ENCODE results near the gene CD27.
"Not testable (repeated sequence)": the region's sequence is repeated elsewhere in the genome, so short reads cannot be mapped to it uniquely, and the experiment has no call there.

DNA sequence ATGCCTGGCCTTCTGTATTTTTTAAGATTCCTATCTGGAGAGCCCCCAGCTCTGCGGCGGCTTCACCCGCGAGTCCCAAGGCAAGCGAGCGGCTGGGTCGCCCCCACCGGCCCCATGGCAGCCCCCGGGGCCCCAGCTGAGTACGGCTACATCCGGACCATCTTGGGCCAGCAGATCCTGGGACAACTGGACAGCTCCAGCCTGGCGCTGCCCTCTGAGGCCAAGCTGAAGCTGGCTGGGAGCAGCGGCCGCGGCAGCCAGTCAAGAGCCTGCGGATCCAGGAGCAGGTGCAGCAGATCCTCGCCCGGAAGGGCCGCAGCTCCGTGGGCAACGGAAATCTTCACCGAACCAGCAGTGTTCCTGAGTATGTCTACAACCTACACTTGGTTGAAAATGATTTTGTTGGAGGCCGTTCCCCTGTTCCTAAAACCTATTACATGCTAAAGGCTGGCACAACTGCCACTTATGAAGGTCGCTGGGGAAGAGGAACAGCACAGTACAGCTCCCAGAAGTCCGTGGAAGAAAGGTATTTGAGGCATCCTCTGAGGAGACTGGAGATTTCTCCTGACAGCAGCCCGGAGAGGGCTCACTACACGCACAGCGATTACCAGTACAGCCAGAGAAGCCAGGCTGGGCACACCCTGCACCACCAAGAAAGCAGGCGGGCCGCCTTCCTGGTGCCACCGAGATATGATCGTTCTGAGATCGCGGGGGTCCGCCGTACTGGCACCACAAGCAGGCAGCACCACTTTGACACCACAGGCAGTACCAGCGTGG, 33.0 kb downstream of the CD27 start:
- TF ChIP-seq POLR2AphosphoS5 (IDR thresholded peaks at IDR 0.05), result not testable (repeated sequence)
- TF ChIP-seq, protein P1, sequence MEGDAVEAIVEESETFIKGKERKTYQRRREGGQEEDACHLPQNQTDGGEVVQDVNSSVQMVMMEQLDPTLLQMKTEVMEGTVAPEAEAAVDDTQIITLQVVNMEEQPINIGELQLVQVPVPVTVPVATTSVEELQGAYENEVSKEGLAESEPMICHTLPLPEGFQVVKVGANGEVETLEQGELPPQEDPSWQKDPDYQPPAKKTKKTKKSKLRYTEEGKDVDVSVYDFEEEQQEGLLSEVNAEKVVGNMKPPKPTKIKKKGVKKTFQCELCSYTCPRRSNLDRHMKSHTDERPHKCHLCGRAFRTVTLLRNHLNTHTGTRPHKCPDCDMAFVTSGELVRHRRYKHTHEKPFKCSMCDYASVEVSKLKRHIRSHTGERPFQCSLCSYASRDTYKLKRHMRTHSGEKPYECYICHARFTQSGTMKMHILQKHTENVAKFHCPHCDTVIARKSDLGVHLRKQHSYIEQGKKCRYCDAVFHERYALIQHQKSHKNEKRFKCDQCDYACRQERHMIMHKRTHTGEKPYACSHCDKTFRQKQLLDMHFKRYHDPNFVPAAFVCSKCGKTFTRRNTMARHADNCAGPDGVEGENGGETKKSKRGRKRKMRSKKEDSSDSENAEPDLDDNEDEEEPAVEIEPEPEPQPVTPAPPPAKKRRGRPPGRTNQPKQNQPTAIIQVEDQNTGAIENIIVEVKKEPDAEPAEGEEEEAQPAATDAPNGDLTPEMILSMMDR (IDR thresholded peaks at IDR 0.05), result not testable (repeated sequence)

Measured in transverse colon (tissue), 4 donors.